GM12878 (cell line): ENCODE measurements around the gene PEX26. TPM values are rescaled to one million over a fixed set of nuclear protein-coding genes. Genes with fewer than 3 reads are reported as not detected.

Source experiments
- ATAC-seq: fragments of 200-7000 bp; cut with Tn5 transposase; 3 replicates; pipeline ENCODE4 v1.9.1; 2020; ENCODE audit warnings: mild to moderate bottlenecking, moderate library complexity
- BruUV-seq: library from RNA; stranded (reverse); fragments of 400-500 nt; replicated peaks from 2 replicates; lab custom pipeline; 2021; lab: Mats Ljungman, UMichigan
- CTCF ChIA-PET: fragments of 300-600 bp; sonication (Branson Sonifier 250); formaldehyde crosslinking; extraction: SDS; loops from one replicate; lab custom pipeline; 2021; ENCODE audit warnings: inconsistent platforms; lab: Yijun Ruan, JAX
- POLR2A ChIA-PET: fragments of 350-600 bp; formaldehyde crosslinking; extraction: SDS; loops from one replicate; lab custom pipeline; 2021; ENCODE audit warnings: inconsistent platforms; lab: Charles Lee
- RAD21 ChIA-PET: fragments of 300-600 bp; sonication (Branson Sonifier 250); formaldehyde crosslinking; loops from one replicate; lab custom pipeline; 2023; ENCODE audit warnings: antibody characterized with exemption; ENCODE audit not compliant: unreplicated experiment; lab: Charles Lee
- SMC1A ChIA-PET: fragments of 300-600 bp; sonication (Branson Sonifier 250); formaldehyde crosslinking; loops from one replicate; lab custom pipeline; 2023; ENCODE audit not compliant: unreplicated experiment, uncharacterized antibody; lab: Charles Lee
- DNase-seq: peaks from one replicate; pipeline ENCODE4 v3.0.0-alpha.2; 2011; ENCODE audit warnings: low read depth, low spot score
- FAIRE-seq: peaks from 3 replicates; lab custom pipeline; 2011; peaks lifted over from hg19 to GRCh38; lab: Jason Lieb, UNC
- H2AFZ ChIP-seq: 2 replicates; pipeline ENCODE4 v1.6.0; 2011; ENCODE audit warnings: low read depth, low read length, control low read depth; ENCODE audit not compliant: control insufficient read depth
- H3K27ac ChIP-seq: 2 replicates; pipeline ENCODE4 v1.5.1; 2011; ENCODE audit warnings: control low read depth; ENCODE audit not compliant: control insufficient read depth, insufficient read depth
- H3K27me3 ChIP-seq, 2 experiments: replicated peaks in 1 of 2; 2 replicates each; pipeline versions ENCODE4 v1.6.0 to v1.6.1; 2011; ENCODE audit warnings: low read length in 1 of 2; ENCODE audit not compliant: control insufficient read depth in 2 of 2, insufficient read depth in 2 of 2
- H3K36me3 ChIP-seq, 2 experiments: 2 replicates each; pipeline ENCODE4 v1.5.1; 2011; ENCODE audit warnings: low read length in 1 of 2; ENCODE audit not compliant: control insufficient read depth in 2 of 2, insufficient read depth in 2 of 2
- H3K4me1 ChIP-seq: 2 replicates; pipeline ENCODE4 v1.6.1; 2011; ENCODE audit warnings: mild to moderate bottlenecking, low read length, moderate library complexity, mixed read lengths; ENCODE audit not compliant: control insufficient read depth, insufficient read depth
- H3K4me2 ChIP-seq: 2 replicates; pipeline ENCODE4 v1.6.0; 2011; ENCODE audit warnings: control low read depth; ENCODE audit not compliant: control insufficient read depth, insufficient read depth
- H3K4me3 ChIP-seq: fragments of 200-600 bp; sonication (generic); 2 replicates; pipeline ENCODE4 v1.5.1; 2016
- H3K79me2 ChIP-seq: 2 replicates; pipeline ENCODE4 v1.6.0; 2011; ENCODE audit warnings: low read length; ENCODE audit not compliant: control insufficient read depth, insufficient read depth
- H3K9ac ChIP-seq: 2 replicates; pipeline ENCODE4 v1.8.0; 2011; ENCODE audit warnings: low read length, control low read depth, mixed read lengths; ENCODE audit not compliant: control insufficient read depth, insufficient read depth
- H3K9me3 ChIP-seq: replicated peaks from 3 replicates; pipeline ENCODE4 v1.5.1; 2011; ENCODE audit warnings: mild to moderate bottlenecking, low read length; ENCODE audit not compliant: control insufficient read depth, insufficient read depth
- H4K20me1 ChIP-seq: 2 replicates; pipeline ENCODE4 v1.6.0; 2011; ENCODE audit not compliant: control insufficient read depth, insufficient read depth
- ELK1 ChIP-seq: IDR thresholded peaks from 2 replicates; pipeline ENCODE4 v1.6.1; 2012; ENCODE audit warnings: low read depth, low read length, improper control_type of control experiment
- NBN ChIP-seq: fragments of 450-650 bp; IDR thresholded peaks from 2 replicates; pipeline ENCODE4 v1.6.1; 2016
- NFYA ChIP-seq: IDR thresholded peaks from 2 replicates; pipeline ENCODE4 v1.6.1; 2011; ENCODE audit warnings: low read depth, mild to moderate bottlenecking, low read length, improper control_type of control experiment, borderline replicate concordance
- POLR2A ChIP-seq: IDR thresholded peaks from 2 replicates; pipeline ENCODE4 v1.6.1; 2011; ENCODE audit warnings: low read depth, mild to moderate bottlenecking, low read length
- POLR2AphosphoS5 ChIP-seq: IDR thresholded peaks from 2 replicates; pipeline ENCODE4 v1.6.1; 2011; ENCODE audit warnings: mild to moderate bottlenecking, low read length, inconsistent platforms
- RUNX3 ChIP-seq: IDR thresholded peaks from 2 replicates; pipeline ENCODE4 v1.6.1; 2012; ENCODE audit warnings: low read length, inconsistent platforms
- SREBF2 ChIP-seq: IDR thresholded peaks from 2 replicates; pipeline ENCODE4 v1.6.1; 2012; ENCODE audit warnings: mild to moderate bottlenecking, low read length
- WGBS: methylation state at CpG from one replicate; pipeline ENCODE4 v1.1.6; 2016; ENCODE audit warnings: low lambda C conversion rate; ENCODE audit not compliant: insufficient replicate concordance, insufficient coverage; ENCODE audit errors: missing lambda C conversion rate; 5-methylcytosine and 5-hydroxymethylcytosine counted together
- in situ Hi-C: fragments of 300-500 bp; cut with MboI; formaldehyde crosslinking; loops from 9 replicates; pipeline ENCODE4 v1.14.3; 2018; ENCODE audit warnings: mixed read lengths
- intact Hi-C: fragments of 100-400 bp; cut with micrococcal nuclease; formaldehyde crosslinking; loops from one replicate; pipeline ENCODE4 v1.14.2; 2022; ENCODE audit not compliant: unreplicated experiment
- polyA plus RNA-seq, 11 experiments: library from polyadenylated mRNA; depleted of rRNA in 4 of 11; unstranded in 6 of 11; stranded (reverse) in 5 of 11; fragments of >200 nt; fragmentation: Nextera tagmentation in 4 of 11; fragmentation: Illumina TruSeq in 1 of 11; extraction: Ambion mirVana in 4 of 11; extraction: Trizol in 1 of 11; gene quantifications; 1 replicate in 1 of 11; 2 replicates in 10 of 11; pipeline versions ENCODE4 v1.2.1 to v1.2.3, GENCODE V29; 2011 to 2016; ENCODE audit warnings: inconsistent platforms in 2 of 11, missing spikeins in 2 of 11, low read depth in 1 of 11
- total RNA-seq, 4 experiments: library from RNA; depleted of rRNA in 3 of 4; stranded (reverse); fragments of >200 nt in 3 of 4; fragmentation: Illumina TruSeq in 1 of 4; extraction: Trizol in 1 of 4; gene quantifications; 2 replicates each; pipeline versions ENCODE4 v1.2.1 to v1.2.3, GENCODE V29; 2013 to 2021

PEX26 gene
- total and polyA plus RNA-seq, 10 of the 15 experiments (the other 5 are each of a cell fraction or from before 2014, with no cell fraction given): 0.79 to 50.8 (median 22.4) TPM

DNA sequence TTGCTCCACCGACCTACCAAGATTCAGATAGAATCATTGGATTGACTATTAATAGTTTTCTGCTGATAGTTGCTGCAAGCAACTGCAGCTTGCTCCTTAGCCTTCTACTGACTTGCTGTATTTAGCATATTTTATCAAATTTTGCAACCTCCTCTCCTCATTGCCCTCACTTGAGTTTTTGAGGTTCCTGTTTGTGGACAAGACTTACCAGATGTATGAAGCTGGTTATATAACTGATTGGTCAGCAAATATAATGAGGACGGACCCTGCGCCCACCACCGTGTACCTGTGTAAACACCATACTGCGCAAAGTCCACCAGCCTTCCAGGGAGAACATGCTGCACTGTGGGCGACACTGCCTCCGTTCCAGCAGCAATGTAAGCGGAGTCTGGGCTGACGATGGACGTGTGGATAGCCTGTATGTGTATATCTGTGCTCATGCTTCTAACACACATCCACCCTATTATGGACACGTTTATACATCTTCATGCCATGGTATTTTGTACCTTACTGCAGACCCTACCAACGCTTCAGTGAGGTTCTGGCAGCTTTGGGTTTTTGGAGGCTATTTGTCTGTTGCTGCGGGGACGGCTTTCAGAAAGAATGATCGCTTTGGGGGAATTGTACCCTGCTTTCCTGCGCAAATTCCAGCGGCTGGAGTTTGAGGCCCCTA is 70.6 kb downstream of the PEX26 start:
- intact Hi-C loops: loop anchor here (10.0 kb wide), 1 partner anchor 64 kb away; no protein-coding TSS in a partner anchor
- TF ChIP-seq SREBF2: no peak
- TF ChIP-seq NFYA: no peak
- 0 out of 2 replicates have a peak, but pooled peaks have one; percentile 29 for TF ChIP-seq POLR2AphosphoS5
- TF ChIP-seq, all 136 proteins: peak for 1
- CTCF ChIA-PET: no interaction called here

DNA sequence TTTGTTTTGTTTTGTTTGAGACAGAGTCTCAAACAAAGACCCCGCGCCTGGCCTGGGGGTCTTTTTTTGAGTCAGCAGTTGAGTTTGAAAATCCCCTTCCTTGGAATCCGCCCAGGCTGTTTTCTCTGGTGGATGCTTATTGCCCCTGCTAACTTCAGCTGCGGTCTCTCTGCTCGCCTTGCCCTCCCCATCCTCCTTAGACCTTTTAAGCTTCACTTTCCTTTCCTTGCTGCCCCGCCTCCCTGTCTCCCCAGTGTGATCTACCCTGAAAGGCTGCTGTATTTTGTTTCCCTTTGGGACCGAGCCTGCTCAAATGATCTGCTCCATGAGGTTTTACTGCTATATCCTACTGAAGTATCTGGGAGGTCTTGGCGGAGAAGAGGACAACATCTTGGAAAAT is 74.7 kb downstream of the PEX26 start:
- ChIA-PET CTCF (interaction anchor here (0.6 to 2.4 kb wide), 3 partner anchors 22 to 76 kb away, joined by 3 to 13 read pairs (median 3); no protein-coding TSS in a partner anchor), RAD21 (interaction anchor here (0.8 to 2.0 kb wide), 6 partner anchors 9 to 95 kb away, joined by 3 to 15 read pairs (median 5); partner anchors contain the start of gene PEX26)
- H3K27ac ChIP-seq: peak overlapping the region; percentile 72
- ATAC-seq (peak; percentile 69), FAIRE-seq (no peak)
- H3K27me3 ChIP-seq: no peaks in the 10 kb centered on the region
- H3K4me1 ChIP-seq: peaks cover 2% of the 10 kb centered on the region; the same call in 1 of the 2 replicates
- H3K9ac ChIP-seq: peak overlapping the region; percentile 59
- intact Hi-C loops: loop anchor here (2.0 kb wide), 1 partner anchor 46 kb away; no protein-coding TSS in a partner anchor
- no TSS peak for BruUV-seq
- H3K4me2 ChIP-seq: peak overlapping the region; percentile 78
- H3K4me3 ChIP-seq: peak overlapping the region; percentile 75
- TF ChIP-seq RUNX3 (peak; percentile 44; the same call in 1 of the 2 replicates), NBN (0 out of 2 replicates have a peak, but pooled peaks have one; percentile 15), ELK1 (no peak), POLR2A (peak; percentile 33; the same call in 1 of the 2 replicates)
- TF ChIP-seq, all 136 proteins: peak for 3
- no peaks in the 10 kb centered on the region; the same call in 1 of the 2 replicates for H4K20me1 ChIP-seq
- in situ Hi-C loops: no loop called here
- H3K79me2 ChIP-seq: peaks cover 47% of the 10 kb centered on the region
- H3K36me3 ChIP-seq: peaks cover 5 to 9% of the 10 kb centered on the region in 2 experiments
- 58% methylated on average over 8 of the region's 8 CpGs for WGBS
- no peaks in the 10 kb centered on the region; the same call in 2 of the 3 replicates for H3K9me3 ChIP-seq
- POLR2A ChIA-PET: interaction anchor here (0.6 to 3.1 kb wide), 7 partner anchors 41 to 526 kb away, joined by 3 to 20 read pairs (median 5); partner anchors contain the start of genes PEX26 and TUBA8
- peak; percentile 26 for DNase-seq
- SMC1A ChIA-PET: interaction anchor here (0.6 to 1.7 kb wide), 11 partner anchors 10 to 558 kb away, joined by 3 to 9 read pairs (median 4); partner anchors contain the start of gene PEX26
- H2AFZ ChIP-seq: peak overlapping the region; percentile 41; the same call in 1 of the 2 replicates

More for the DNA sequence above, 70.6 kb downstream of the PEX26 start:
- Histone ChIP-seq H3K4me2 (peak overlapping the region; percentile 19; the same call in 1 of the 2 replicates), H4K20me1 (no peaks in the 10 kb centered on the region), H3K27ac (no peak overlapping the region), H3K79me2 (peaks cover 32% of the 10 kb centered on the region), H3K9ac (no peak overlapping the region), H3K27me3 (no peaks in the 10 kb centered on the region), H3K9me3 (no peaks in the 10 kb centered on the region; the same call in 2 of the 3 replicates), H2AFZ (no peak overlapping the region), H3K36me3 (no peaks in the 10 kb centered on the region), H3K4me1 (no peaks in the 10 kb centered on the region; the same call in 1 of the 2 replicates), H3K4me3 (no peak overlapping the region; the same call in 1 of the 2 replicates)
- DNase-seq (no peak), FAIRE-seq (no peak), ATAC-seq (no peak)
- 95% methylated on average over 17 of the region's 17 CpGs for WGBS
- TSS peak; percentile 82 for BruUV-seq
- ChIA-PET RAD21 (no interaction called here), POLR2A (interaction anchor here (0.5 kb wide), 1 partner anchor 21 kb away, joined by 3 read pairs; no protein-coding TSS in a partner anchor), SMC1A (no interaction called here)
- in situ Hi-C loops: no loop called here
